H1 (cell line): Measurements from ENCODE around the gene DYNLT2B. TPM values are rescaled to one million over a fixed set of nuclear protein-coding genes. Genes with fewer than 3 reads are reported as not detected.
"Not testable (repeated sequence)": the region's sequence is repeated elsewhere in the genome, so short reads cannot be mapped to it uniquely, and the experiment has no call there.

Experiments
- CTCF ChIA-PET: fragments of 300-600 bp; sonication (Branson Sonifier 250); formaldehyde crosslinking; loops from one replicate; lab custom pipeline; 2021; ENCODE audit not compliant: partially characterized antibody; lab: Charles Lee
- POLR2A ChIA-PET: fragments of 300-600 bp; sonication (Branson Sonifier 250); formaldehyde crosslinking; loops from one replicate; lab custom pipeline; 2021; ENCODE audit warnings: inconsistent platforms; ENCODE audit not compliant: partially characterized antibody; lab: Charles Lee
- DNase-seq, 2 experiments: peaks; one replicate each; pipeline versions ENCODE4 v3.0.0 to v3.0.0-alpha.2; 2010 to 2022; ENCODE audit warnings: low spot score in 2 of 2, low read depth in 1 of 2, mixed read lengths in 1 of 2
- FAIRE-seq: peaks from 2 replicates; lab custom pipeline; 2011; peaks lifted over from hg19 to GRCh38; lab: Jason Lieb, UNC
- H2AFZ ChIP-seq: 2 replicates; pipeline ENCODE4 v1.8.1; 2012; ENCODE audit warnings: low read length, inconsistent platforms
- H2AK5ac ChIP-seq: 2 replicates; pipeline ENCODE4 v1.6.1; 2013; ENCODE audit warnings: low read depth, low read length
- H2BK120ac ChIP-seq: replicated peaks from 2 replicates; pipeline ENCODE3; 2013; ENCODE audit warnings: low read depth, low read length, inconsistent platforms
- H2BK12ac ChIP-seq: 2 replicates; pipeline ENCODE4 v1.6.1; 2013; ENCODE audit warnings: low read depth, low read length
- H2BK15ac ChIP-seq: 2 replicates; pipeline ENCODE4 v1.6.1; 2013; ENCODE audit warnings: low read length
- H2BK20ac ChIP-seq: 2 replicates; pipeline ENCODE4 v1.6.1; 2013; ENCODE audit warnings: low read length
- H2BK5ac ChIP-seq: 2 replicates; pipeline ENCODE4 v1.6.1; 2013; ENCODE audit warnings: low read depth, low read length
- H3K14ac ChIP-seq: 2 replicates; pipeline ENCODE4 v1.6.1; 2013; ENCODE audit warnings: inconsistent platforms; ENCODE audit not compliant: insufficient read length
- H3K18ac ChIP-seq: 2 replicates; pipeline ENCODE4 v1.6.1; 2013; ENCODE audit warnings: low read length; ENCODE audit errors: extremely low read depth
- H3K23ac ChIP-seq: 2 replicates; pipeline ENCODE4 v1.6.1; 2013; ENCODE audit warnings: inconsistent platforms; ENCODE audit not compliant: insufficient read length
- H3K23me2 ChIP-seq: 2 replicates; pipeline ENCODE4 v1.6.1; 2013; ENCODE audit warnings: low read depth, low read length
- H3K27ac ChIP-seq: 2 replicates; pipeline ENCODE4 v1.6.1; 2011; ENCODE audit warnings: low read depth, low read length, inconsistent platforms
- H3K27me3 ChIP-seq, 4 experiments: replicated peaks in 1 of 4; 1 replicate in 1 of 4; 2 replicates in 3 of 4; pipeline versions ENCODE4 v1.6.1 to v1.8.1; 2011 to 2013; ENCODE audit warnings: low read length in 3 of 4, mild to moderate bottlenecking in 3 of 4, inconsistent platforms in 2 of 4, mixed read lengths in 2 of 4, moderate library complexity in 1 of 4; ENCODE audit not compliant: control insufficient read depth in 3 of 4, insufficient read depth in 3 of 4; ENCODE audit errors: extremely low read depth in 1 of 4
- H3K36me3 ChIP-seq, 4 experiments: 2 replicates each; pipeline versions ENCODE4 v1.6.1 to v1.8.1; 2011 to 2013; ENCODE audit warnings: mild to moderate bottlenecking in 4 of 4, low read length in 3 of 4, moderate library complexity in 2 of 4, control low read depth in 1 of 4, inconsistent platforms in 1 of 4; ENCODE audit not compliant: insufficient read depth in 4 of 4, control insufficient read depth in 2 of 4
- H3K4ac ChIP-seq: replicated peaks from 2 replicates; pipeline ENCODE3; 2013; ENCODE audit warnings: low read length, low read depth, mixed read lengths, inconsistent platforms; ENCODE audit not compliant: insufficient read length
- H3K4me1 ChIP-seq, 4 experiments: replicated peaks in 1 of 4; 1 replicate in 1 of 4; 2 replicates in 3 of 4; pipeline versions ENCODE4 v1.6.1 to v1.8.1; 2011 to 2013; ENCODE audit warnings: low read length in 3 of 4, inconsistent platforms in 2 of 4, mixed read lengths in 1 of 4; ENCODE audit not compliant: insufficient read depth in 4 of 4, control insufficient read depth in 3 of 4
- H3K4me2 ChIP-seq, 2 experiments: 2 replicates each; pipeline versions ENCODE4 v1.6.1 to v1.8.1; 2011 to 2013; ENCODE audit warnings: low read depth in 2 of 2, low read length in 2 of 2, control low read depth in 1 of 2, inconsistent platforms in 1 of 2, mild to moderate bottlenecking in 1 of 2; ENCODE audit not compliant: insufficient read depth in 1 of 2
- H3K4me3 ChIP-seq, 4 experiments: fragments of 200-600, 300-600 bp in 1 of 4; sonication (generic), shearing (Covaris generic), sonication (Bioruptor Twin) in 1 of 4; 2 replicates each; pipeline versions ENCODE4 v1.5.1 to v1.8.1; 2011 to 2016; ENCODE audit warnings: low read length in 4 of 4, low read depth in 3 of 4, control low read depth in 2 of 4, inconsistent platforms in 2 of 4, mild to moderate bottlenecking in 2 of 4, mixed read lengths in 1 of 4, moderate library complexity in 1 of 4; ENCODE audit not compliant: insufficient read depth in 2 of 4; ENCODE audit errors: extremely low read depth in 1 of 4
- H3K56ac ChIP-seq: replicated peaks from 2 replicates; pipeline ENCODE3; 2013; ENCODE audit warnings: low read depth, mild to moderate bottlenecking, mixed read lengths, low read length, inconsistent platforms; ENCODE audit not compliant: insufficient read length
- H3K79me1 ChIP-seq: 2 replicates; pipeline ENCODE4 v1.6.1; 2013; ENCODE audit warnings: low read depth, low read length, control low read depth
- H3K79me2 ChIP-seq, 2 experiments: 2 replicates each; pipeline versions ENCODE4 v1.6.1 to v1.8.1; 2012 to 2013; ENCODE audit warnings: low read length in 2 of 2, mild to moderate bottlenecking in 2 of 2, inconsistent platforms in 1 of 2; ENCODE audit not compliant: insufficient read depth in 2 of 2, control insufficient read depth in 1 of 2
- H3K9ac ChIP-seq, 4 experiments: replicated peaks in 1 of 4; 1 replicate in 1 of 4; 2 replicates in 3 of 4; pipeline versions ENCODE4 v1.6.1 to v1.8.1; 2011 to 2013; ENCODE audit warnings: low read depth in 3 of 4, low read length in 3 of 4, control low read depth in 2 of 4, mild to moderate bottlenecking in 2 of 4, moderate library complexity in 2 of 4, inconsistent platforms in 1 of 4; ENCODE audit errors: extremely low read depth in 1 of 4
- H3K9me3 ChIP-seq, 2 experiments: 2 replicates each; pipeline versions ENCODE4 v1.6.1 to v1.8.1; 2012 to 2013; ENCODE audit warnings: mild to moderate bottlenecking in 2 of 2, moderate library complexity in 2 of 2, control low read depth in 1 of 2, inconsistent platforms in 1 of 2, low read depth in 1 of 2, low read length in 1 of 2, mixed read lengths in 1 of 2; ENCODE audit not compliant: insufficient read depth in 2 of 2
- H4K20me1 ChIP-seq, 2 experiments: replicated peaks in 1 of 2; 2 replicates each; pipeline versions ENCODE3 to v1.8.1; 2011 to 2013; ENCODE audit warnings: inconsistent platforms in 2 of 2, low read length in 2 of 2, mild to moderate bottlenecking in 1 of 2; ENCODE audit not compliant: insufficient read depth in 2 of 2, control insufficient read depth in 1 of 2
- H4K5ac ChIP-seq: 2 replicates; pipeline ENCODE4 v1.6.1; 2013; ENCODE audit warnings: low read length, low read depth, mixed read lengths, inconsistent platforms; ENCODE audit not compliant: insufficient read length
- H4K8ac ChIP-seq: 2 replicates; pipeline ENCODE4 v1.8.0; 2013; ENCODE audit warnings: mild to moderate bottlenecking, moderate library complexity, low read length, inconsistent platforms; ENCODE audit not compliant: insufficient read depth; ENCODE audit errors: extremely low read depth
- H4K91ac ChIP-seq: replicated peaks from 2 replicates; pipeline ENCODE3; 2013; ENCODE audit warnings: low read length, mixed read lengths, inconsistent platforms; ENCODE audit not compliant: insufficient read length
- WGBS, 2 experiments: shearing (Covaris generic) in 1 of 2; methylation state at CpG; one replicate each; pipeline versions ENCODE4 v1.1.6 to v1.1.7; 2013 to 2015; ENCODE audit warnings: low lambda C conversion rate in 2 of 2, mixed read lengths in 2 of 2, inconsistent platforms in 1 of 2, low coverage in 1 of 2, missing lambda C conversion rate in 1 of 2; ENCODE audit not compliant: insufficient replicate concordance in 2 of 2, insufficient coverage in 1 of 2, insufficient read length in 1 of 2; ENCODE audit errors: extremely low coverage in 1 of 2, missing lambda C conversion rate in 1 of 2; 5-methylcytosine and 5-hydroxymethylcytosine counted together
- polyA plus RNA-seq, 7 experiments: library from polyadenylated mRNA; depleted of rRNA in 3 of 7; stranded (reverse) in 5 of 7; unstranded in 2 of 7; fragments of >200 nt in 5 of 7; fragments of 200-250 nt in 2 of 7; gene quantifications; 1 replicate in 5 of 7; 2 replicates in 1 of 7; 4 replicates in 1 of 7; pipeline versions ENCODE4 v1.2.1 to v1.2.3, GENCODE V29; 2011 to 2013; ENCODE audit warnings: missing spikeins in 2 of 7, mixed read lengths in 2 of 7
- total RNA-seq: library from RNA; stranded (reverse); fragmentation: NEBNext Ultra II Directional; extraction: Animal tissue kit (Norgen Biotek cat#: 25700); gene quantifications from 2 replicates; pipeline ENCODE4 v1.2.1, GENCODE V29; 2021

Gene DYNLT2B
- total and polyA plus RNA-seq, 2 of the 8 experiments (the other 6 are each of a cell fraction or from before 2014, with no cell fraction given), result 10.9 to 22.2 TPM

DNA sequence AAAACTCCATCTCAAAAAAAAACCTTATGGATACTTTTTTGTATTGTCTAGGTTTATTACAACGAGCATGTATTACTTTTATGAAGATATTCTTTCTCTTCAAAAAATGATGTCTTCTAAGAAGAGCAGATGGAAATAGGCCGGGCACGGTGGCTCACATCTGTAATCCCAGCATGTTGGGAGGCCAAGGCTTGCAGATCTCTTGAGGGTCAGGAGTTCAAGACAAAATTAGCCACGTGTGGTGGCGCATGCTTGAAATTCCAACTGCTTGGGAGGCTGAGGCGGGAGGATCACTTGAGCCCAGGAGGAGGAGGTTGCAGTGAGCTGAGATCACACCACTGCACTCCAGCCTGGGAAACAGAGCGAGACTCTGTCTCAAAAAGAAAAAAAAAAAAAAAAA lies 4.0 kb downstream of the DYNLT2B start:
- H4K5ac ChIP-seq, H3K14ac ChIP-seq, H3K79me2 ChIP-seq, H3K4me1 ChIP-seq, H2BK12ac ChIP-seq, POLR2A ChIA-PET, H2AK5ac ChIP-seq, H2BK5ac ChIP-seq, H3K27me3 ChIP-seq, H3K4ac ChIP-seq, H3K9me3 ChIP-seq, H3K4me2 ChIP-seq, H2BK120ac ChIP-seq, H3K23me2 ChIP-seq, H4K91ac ChIP-seq, FAIRE-seq, H3K9ac ChIP-seq, DNase-seq, H3K56ac ChIP-seq, H2BK20ac ChIP-seq, H3K27ac ChIP-seq, H2BK15ac ChIP-seq, H3K36me3 ChIP-seq, H3K18ac ChIP-seq, H4K8ac ChIP-seq, H3K4me3 ChIP-seq, H3K79me1 ChIP-seq, H2AFZ ChIP-seq, H3K23ac ChIP-seq, H4K20me1 ChIP-seq: not testable (repeated sequence)
- 97% methylated on average over 6 of the region's 7 CpGs; no CpG with 5 or more reads in 1 of the 2 experiments for WGBS, 2 experiments
- CTCF ChIA-PET, result interaction anchor here (4.2 kb wide), 1 partner anchor 10 kb away, joined by 19 read pairs; no protein-coding TSS in a partner anchor

DNA sequence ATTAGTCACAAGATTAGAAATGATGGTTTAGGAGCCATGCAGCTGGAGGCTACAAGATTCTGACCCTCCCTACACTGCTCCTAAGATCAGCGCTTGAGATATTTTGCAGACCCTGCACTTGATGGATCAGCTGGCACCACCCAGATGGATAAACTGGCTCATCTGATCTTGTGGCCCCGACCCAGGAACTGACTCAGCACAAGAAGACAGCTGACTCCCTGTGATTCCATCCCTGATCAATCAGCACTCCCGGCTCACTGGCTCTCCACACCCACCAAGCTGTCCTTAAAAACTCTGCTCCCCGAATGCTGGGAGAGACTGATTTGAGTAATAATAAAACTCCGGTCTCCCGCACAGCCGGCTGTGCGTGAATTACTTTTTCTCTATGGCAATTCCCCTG lies 15.1 kb downstream of the DYNLT2B start:
- H4K20me1 ChIP-seq, H3K27me3 ChIP-seq, FAIRE-seq, DNase-seq, H2BK15ac ChIP-seq, H2AFZ ChIP-seq, H2AK5ac ChIP-seq, H2BK12ac ChIP-seq, H2BK120ac ChIP-seq, H3K4me1 ChIP-seq, H3K14ac ChIP-seq, H3K4me3 ChIP-seq, H2BK20ac ChIP-seq, H4K8ac ChIP-seq, H3K18ac ChIP-seq, H3K56ac ChIP-seq, POLR2A ChIA-PET, H2BK5ac ChIP-seq, H3K36me3 ChIP-seq, H3K4ac ChIP-seq, H3K9me3 ChIP-seq, H4K5ac ChIP-seq, H3K4me2 ChIP-seq, H3K9ac ChIP-seq, H4K91ac ChIP-seq, H3K27ac ChIP-seq, H3K79me2 ChIP-seq, H3K23ac ChIP-seq, H3K23me2 ChIP-seq, H3K79me1 ChIP-seq: not testable (repeated sequence)
- WGBS, 2 experiments, result 87% methylated on average over 7 of the region's 8 CpGs; no CpG with 5 or more reads in 1 of the 2 experiments
- CTCF ChIA-PET, result interaction anchor here (1.0 kb wide), 1 partner anchor 21 kb away, joined by 3 read pairs; no protein-coding TSS in a partner anchor
